HepG2 (cell line): ENCODE measurements around the gene CST3. TPM values are rescaled to one million over a fixed set of nuclear protein-coding genes. Genes with fewer than 3 reads are reported as not detected.
A peak's percentile ranks its signal among the peaks of the same experiment; 100 is the strongest.

Experiments used
- AHDC1 ChIP-seq: sonication (generic); formaldehyde crosslinking; IDR thresholded peaks from 2 replicates; pipeline ENCODE4 v1.5.1; 2020; ENCODE audit warnings: mild to moderate bottlenecking, missing genetic modification reagents, borderline replicate concordance
- FOXA1 ChIP-seq, 2 experiments: fragments of 450-650 bp in 1 of 2; sonication (generic) in 1 of 2; formaldehyde crosslinking in 1 of 2; IDR thresholded peaks; 2 replicates each; pipeline versions ENCODE4 v1.4.0 to v1.6.1; 2016 to 2020; ENCODE audit warnings: missing genetic modification reagents in 1 of 2
- FOXJ3 ChIP-seq: sonication (generic); formaldehyde crosslinking; IDR thresholded peaks from 2 replicates; pipeline ENCODE4 v1.4.0; 2020; ENCODE audit warnings: missing genetic modification reagents, mild to moderate bottlenecking, borderline replicate concordance
- IKZF4 ChIP-seq: sonication (generic); formaldehyde crosslinking; IDR thresholded peaks from 2 replicates; pipeline ENCODE4 v1.5.1; 2020; ENCODE audit warnings: borderline replicate concordance, mild to moderate bottlenecking, low read depth, missing genetic modification reagents; ENCODE audit errors: not compliant biosample characterization
- PRPF4 ChIP-seq: fragments of 200-400 bp; formaldehyde crosslinking; IDR thresholded peaks from 2 replicates; pipeline ENCODE4 v1.6.1; 2016; ENCODE audit warnings: low read length, low read depth; ENCODE audit not compliant: poor library complexity, severe bottlenecking
- RERE ChIP-seq: IDR thresholded peaks from 2 replicates; pipeline ENCODE4 v1.6.1; 2016; ENCODE audit warnings: low read depth, missing genetic modification reagents, missing compliant biosample characterization
- SKI ChIP-seq: fragments of 450-650 bp; IDR thresholded peaks from one replicate; pipeline ENCODE4 v1.6.1; 2018; ENCODE audit warnings: mild to moderate bottlenecking; ENCODE audit not compliant: partially characterized antibody
- SMAD1 ChIP-seq: sonication (generic); formaldehyde crosslinking; IDR thresholded peaks from 2 replicates; pipeline ENCODE4 v1.4.0; 2020; ENCODE audit warnings: missing genetic modification reagents, low read depth, mild to moderate bottlenecking, borderline replicate concordance
- SRY ChIP-seq: sonication (generic); formaldehyde crosslinking; IDR thresholded peaks from 2 replicates; pipeline ENCODE4 v1.8.0; 2022; ENCODE audit warnings: mild to moderate bottlenecking, missing genetic modification reagents
- TRIM24 ChIP-seq: sonication (generic); formaldehyde crosslinking; IDR thresholded peaks from 2 replicates; pipeline ENCODE4 v1.8.0; 2022; ENCODE audit warnings: mild to moderate bottlenecking, missing genetic modification reagents
- ZC3H13 ChIP-seq: sonication (generic); formaldehyde crosslinking; IDR thresholded peaks from 2 replicates; pipeline ENCODE4 v1.8.1; 2023; ENCODE audit warnings: mild to moderate bottlenecking, missing genetic modification reagents, moderate library complexity
- ZFAT ChIP-seq: sonication (generic); formaldehyde crosslinking; conservative IDR thresholded peaks from 2 replicates; pipeline ENCODE4 v1.8.1; 2023; ENCODE audit warnings: missing genetic modification reagents, inconsistent platforms
- ZNF121 ChIP-seq: sonication (generic); formaldehyde crosslinking; IDR thresholded peaks from 2 replicates; pipeline ENCODE4 v1.5.0; 2020; ENCODE audit warnings: mild to moderate bottlenecking, missing genetic modification reagents
- ZNF160 ChIP-seq: sonication (generic); formaldehyde crosslinking; IDR thresholded peaks from 2 replicates; pipeline ENCODE4 v1.8.0; 2022; ENCODE audit warnings: mild to moderate bottlenecking, inconsistent platforms, missing genetic modification reagents
- ZNF343 ChIP-seq: sonication (generic); formaldehyde crosslinking; IDR thresholded peaks from 2 replicates; pipeline ENCODE4 v1.4.0; 2020; ENCODE audit warnings: mild to moderate bottlenecking, missing genetic modification reagents
- ZNF747 ChIP-seq: sonication (generic); formaldehyde crosslinking; IDR thresholded peaks from 2 replicates; pipeline ENCODE4 v1.8.1; 2023; ENCODE audit warnings: missing genetic modification reagents, mild to moderate bottlenecking, borderline replicate concordance
- ZNF773 ChIP-seq: sonication (generic); formaldehyde crosslinking; IDR thresholded peaks from 2 replicates; pipeline ENCODE4 v1.4.0; 2020; ENCODE audit warnings: missing genetic modification reagents, borderline replicate concordance
- polyA plus RNA-seq, 8 experiments: library from polyadenylated mRNA; depleted of rRNA in 3 of 8; stranded (reverse) in 7 of 8; unstranded in 1 of 8; fragments of >200 nt; fragmentation: Illumina TruSeq in 4 of 8; extraction: Trizol in 4 of 8; gene quantifications; 2 replicates each; pipeline versions ENCODE4 v1.2.1 to v1.2.3, GENCODE V29; 2011 to 2016; ENCODE audit warnings: low read depth in 4 of 8, missing spikeins in 1 of 8, mixed read lengths in 1 of 8; ENCODE audit not compliant: insufficient read depth in 1 of 8
- total RNA-seq, 5 experiments: library from RNA; depleted of rRNA; stranded (reverse); fragments of >200 nt; fragmentation: Illumina TruSeq; extraction: Trizol; gene quantifications; 2 replicates each; pipeline ENCODE4 v1.2.3, GENCODE V29; 2016; ENCODE audit warnings: low read depth in 1 of 5

The CST3 gene
- total and polyA plus RNA-seq, 2 of the 13 experiments (the other 11 are each of a cell fraction or from before 2014, with no cell fraction given) = 690 to 1,005 TPM

- TF ChIP-seq FOXA1 (IDR thresholded peaks at IDR 0.05) (no peak), FOXA1 (CRISPR knock-in tag; IDR thresholded peaks at IDR 0.05) (peak; percentile 59), ZNF160 (CRISPR knock-in tag) (no peak), PRPF4 (no peak), ZNF747 (CRISPR knock-in tag) (peak; percentile 24; the same call in 1 of the 2 replicates), AHDC1 (CRISPR knock-in tag) (no peak; the same call in 1 of the 2 replicates), IKZF4 (CRISPR knock-in tag) (peak; percentile 12), SRY (peak; percentile 36; the same call in 1 of the 2 replicates), FOXJ3 (CRISPR knock-in tag) (no peak; the same call in 1 of the 2 replicates), TRIM24 (CRISPR knock-in tag) (no peak), SKI (peak; percentile 86), ZNF343 (CRISPR knock-in tag) (no peak), ZC3H13 (peak; percentile 51; the same call in 1 of the 2 replicates), ZFAT (no peak), SMAD1 (CRISPR knock-in tag) (no peak), ZNF121 (CRISPR knock-in tag) (no peak), RERE (CRISPR knock-in tag) (no peak), ZNF773 (CRISPR knock-in tag) (no peak)
These were observed 3.2 kb upstream of the CST3 start (continued) for GRCh38 chr20:23640671-23641667.
